K562 (cell line): ENCODE data around the gene CSNK1G2. TPM values are rescaled to one million over a fixed set of nuclear protein-coding genes. Genes with fewer than 3 reads are reported as not detected.

Source experiments
- ATAC-seq: fragments of 200-7000 bp; cut with Tn5 transposase; 3 replicates; pipeline ENCODE4 v1.9.1; 2020; ENCODE audit warnings: moderate library complexity
- BruUV-seq: library from RNA; stranded (reverse); fragments of 400-500 nt; replicated peaks from 2 replicates; lab custom pipeline; 2021; lab: Mats Ljungman, UMichigan
- CTCF ChIA-PET: fragments of 300-600 bp; formaldehyde crosslinking; extraction: SDS; loops from one replicate; lab custom pipeline; 2021; ENCODE audit warnings: low intra/inter-chr PET ratio; lab: Yijun Ruan, JAX
- POLR2A ChIA-PET: fragments of 300-600, 350-650 bp; sonication (Branson Sonifier 250); formaldehyde crosslinking; extraction: SDS; loops from one replicate; lab custom pipeline; 2021; ENCODE audit warnings: antibody characterized with exemption, inconsistent platforms; lab: Yijun Ruan, JAX
- DNase-seq, 4 experiments: peaks; one replicate each; pipeline versions ENCODE4 v3.0.0 to v3.0.0-alpha.2; 2011 to 2018; ENCODE audit warnings: low spot score in 3 of 4, mixed read lengths in 3 of 4; ENCODE audit errors: extremely low read depth in 1 of 4
- FAIRE-seq: peaks from 2 replicates; lab custom pipeline; 2011; peaks lifted over from hg19 to GRCh38; lab: Jason Lieb, UNC
- H2AFZ ChIP-seq: 2 replicates; pipeline ENCODE4 v1.6.0; 2011; ENCODE audit warnings: low read depth, low read length, control low read depth, inconsistent platforms
- H3K27ac ChIP-seq: fragments of 200-600 bp; 3 replicates; pipeline ENCODE4 v1.8.0; 2011; ENCODE audit warnings: low read depth, mild to moderate bottlenecking, control low read depth, inconsistent platforms, low read length, moderate library complexity, mixed read lengths; ENCODE audit errors: extremely low read depth
- H3K27me3 ChIP-seq, 2 experiments: fragments of 300-600 bp in 1 of 2; 2 replicates in 1 of 2; 3 replicates in 1 of 2; pipeline versions ENCODE4 v1.6.0 to v1.8.0; 2011; ENCODE audit warnings: inconsistent platforms in 2 of 2, low read length in 2 of 2, mild to moderate bottlenecking in 1 of 2, mixed read lengths in 1 of 2, moderate library complexity in 1 of 2; ENCODE audit not compliant: control insufficient read depth in 2 of 2, insufficient read depth in 2 of 2
- H3K36me3 ChIP-seq: fragments of 300-600 bp; 3 replicates; pipeline ENCODE4 v1.8.0; 2011; ENCODE audit warnings: mild to moderate bottlenecking, low read length, inconsistent platforms; ENCODE audit not compliant: control insufficient read depth, insufficient read depth
- H3K4me1 ChIP-seq, 2 experiments: fragments of 200-600 bp in 1 of 2; replicated peaks in 1 of 2; 2 replicates in 1 of 2; 3 replicates in 1 of 2; pipeline versions ENCODE4 v1.5.1 to v1.8.0; 2011; ENCODE audit warnings: inconsistent platforms in 2 of 2, low read length in 2 of 2, mild to moderate bottlenecking in 1 of 2, mixed read lengths in 1 of 2, moderate library complexity in 1 of 2; ENCODE audit not compliant: control insufficient read depth in 2 of 2, insufficient read depth in 2 of 2
- H3K4me2 ChIP-seq: 2 replicates; pipeline ENCODE4 v1.6.1; 2011; ENCODE audit warnings: low read length, control low read depth, inconsistent platforms, mixed read lengths; ENCODE audit not compliant: insufficient read depth
- H3K4me3 ChIP-seq: fragments of 200-600 bp; sonication (generic), shearing (Covaris generic); 2 replicates; pipeline ENCODE4 v1.5.1; 2016; ENCODE audit warnings: control low read depth, inconsistent platforms
- H3K79me2 ChIP-seq: fragments of 200-600 bp; 3 replicates; pipeline ENCODE4 v1.8.0; 2011; ENCODE audit warnings: low read length, inconsistent platforms; ENCODE audit not compliant: control insufficient read depth, insufficient read depth
- H3K9ac ChIP-seq, 2 experiments: 2 replicates each; pipeline versions ENCODE4 v1.6.0 to v1.6.1; 2011; ENCODE audit warnings: low read depth in 2 of 2, low read length in 2 of 2, control low read depth in 1 of 2, inconsistent platforms in 1 of 2, mild to moderate bottlenecking in 1 of 2, mixed read lengths in 1 of 2; ENCODE audit not compliant: insufficient read depth in 1 of 2
- H3K9me1 ChIP-seq: one replicate; pipeline ENCODE4 v1.6.0; 2011; ENCODE audit warnings: inconsistent platforms, mild to moderate bottlenecking, low read length, moderate library complexity; ENCODE audit not compliant: control insufficient read depth, insufficient read depth
- H3K9me3 ChIP-seq: replicated peaks from 2 replicates; pipeline ENCODE4 v1.5.1; 2011; ENCODE audit warnings: low read depth, low read length, inconsistent platforms; ENCODE audit not compliant: control insufficient read depth, insufficient read depth
- H4K20me1 ChIP-seq: replicated peaks from 2 replicates; pipeline ENCODE4 v1.6.1; 2011; ENCODE audit warnings: low read length, inconsistent platforms, mixed read lengths; ENCODE audit not compliant: control insufficient read depth, insufficient read depth
- FOXA3 ChIP-seq, 2 experiments: fragments of 450-650 bp in 1 of 2; sonication (generic) in 1 of 2; formaldehyde crosslinking; IDR thresholded peaks in 1 of 2; conservative IDR thresholded peaks in 1 of 2; 2 replicates each; pipeline versions ENCODE4 v1.4.0 to v1.8.0; 2020 to 2022; ENCODE audit warnings: mild to moderate bottlenecking in 2 of 2, missing genetic modification reagents in 1 of 2
- HMGN3 ChIP-seq: IDR thresholded peaks from 2 replicates; pipeline ENCODE4 v1.6.1; 2011; ENCODE audit warnings: borderline replicate concordance, low read depth, mild to moderate bottlenecking, mixed read lengths, low read length; ENCODE audit not compliant: insufficient read length; ENCODE audit errors: extremely low read depth
- MAX ChIP-seq: sonication (generic); formaldehyde crosslinking; IDR thresholded peaks from 2 replicates; pipeline ENCODE4 v1.9.0; 2022; ENCODE audit warnings: mild to moderate bottlenecking, missing genetic modification reagents
- MCM5 ChIP-seq: fragments of 450-650 bp; IDR thresholded peaks from 2 replicates; pipeline ENCODE4 v1.6.1; 2016; ENCODE audit warnings: low read depth
- POLR2G ChIP-seq: fragments of 200-400 bp; formaldehyde crosslinking; IDR thresholded peaks from 2 replicates; pipeline ENCODE4 v1.6.1; 2017; ENCODE audit warnings: low read depth, mild to moderate bottlenecking, antibody characterized with exemption, low read length, moderate library complexity
- PTTG1 ChIP-seq: fragments of 450-650 bp; IDR thresholded peaks from 2 replicates; pipeline ENCODE4 v1.6.1; 2016; ENCODE audit warnings: low read depth, mild to moderate bottlenecking, missing genetic modification characterization, missing compliant biosample characterization
- ZZZ3 ChIP-seq: fragments of 450-650 bp; IDR thresholded peaks from 2 replicates; pipeline ENCODE4 v1.6.1; 2016; ENCODE audit warnings: antibody characterized with exemption, mild to moderate bottlenecking, moderate library complexity
- WGBS: fragments of 100-300 bp; shearing (Covaris generic); methylation state at CpG from one replicate; pipeline ENCODE4 v1.1.6; 2016; ENCODE audit warnings: low coverage, mixed read lengths; ENCODE audit not compliant: insufficient coverage; ENCODE audit errors: missing lambda C conversion rate; 5-methylcytosine and 5-hydroxymethylcytosine counted together
- in situ Hi-C: fragments of 300-500 bp; cut with MboI; formaldehyde crosslinking; loops from 4 replicates; pipeline ENCODE4 v1.15.0; 2018; ENCODE audit warnings: inconsistent platforms, mixed read lengths
- intact Hi-C: fragments of 100-400 bp; cut with micrococcal nuclease; formaldehyde crosslinking; loops from 2 replicates; pipeline ENCODE4 v1.14.2; 2022
- polyA plus RNA-seq, 8 experiments: library from polyadenylated mRNA; depleted of rRNA in 4 of 8; stranded (reverse) in 5 of 8; unstranded in 3 of 8; fragments of >200 nt; fragmentation: Nextera tagmentation in 2 of 8; fragmentation: Illumina TruSeq in 1 of 8; extraction: Ambion mirVana in 2 of 8; extraction: Trizol in 1 of 8; gene quantifications; 2 replicates each; pipeline versions ENCODE4 v1.2.1 to v1.2.3, GENCODE V29; 2011 to 2014; ENCODE audit warnings: inconsistent platforms in 1 of 8, missing spikeins in 1 of 8
- total RNA-seq, 7 experiments: library from RNA; depleted of rRNA in 6 of 7; stranded (reverse); fragments of >200 nt in 6 of 7; fragmentation: Illumina TruSeq in 2 of 7; extraction: Trizol in 2 of 7; gene quantifications; 2 replicates each; pipeline versions ENCODE4 v1.2.1 to v1.2.3, GENCODE V29; 2011 to 2021; ENCODE audit warnings: low replicate concordance in 1 of 7
- TF ChIP-seq, protein P1 (sequence below), 2 experiments: IDR thresholded peaks in 1 of 2; conservative IDR thresholded peaks in 1 of 2; 2 replicates each; pipeline ENCODE4 v1.6.1; 2016; ENCODE audit warnings: low read depth in 2 of 2, mild to moderate bottlenecking in 1 of 2, missing compliant biosample characterization in 1 of 2, missing genetic modification characterization in 1 of 2, moderate library complexity in 1 of 2

The CSNK1G2 gene
- total and polyA plus RNA-seq, 9 of the 15 experiments (the other 6 are each of a cell fraction or from before 2014, with no cell fraction given), result 0.48 to 119 (median 49.5) TPM

GRCh38 chr19:1989513-1990229 lies 48.7 kb downstream of the CSNK1G2 start:
- H2AFZ ChIP-seq, result no peak overlapping the region
- no peaks in the 10 kb centered on the region for H3K9me1 ChIP-seq
- no peak overlapping the region; a peak in 1 of 4 replicates for H3K9ac ChIP-seq
- ATAC-seq (no peak), DNase-seq (no peak), FAIRE-seq (no peak)
- H3K27ac ChIP-seq, result no peak overlapping the region
- peaks cover 26% of the 10 kb centered on the region; the same call in 1 of the 3 replicates for H3K36me3 ChIP-seq
- H4K20me1 ChIP-seq, result no peaks in the 10 kb centered on the region; the same call in 1 of the 2 replicates
- WGBS, result 93% methylated on average over 29 of the region's 40 CpGs
- BruUV-seq, result no TSS peak
- H3K9me3 ChIP-seq, result no peaks in the 10 kb centered on the region
- no peak overlapping the region for H3K4me2 ChIP-seq
- peaks cover 0 to 59% of the 10 kb centered on the region in 2 experiments; a peak in 3 of 5 replicates for H3K4me1 ChIP-seq
- H3K4me3 ChIP-seq, result no peak overlapping the region
- no peaks in the 10 kb centered on the region for H3K27me3 ChIP-seq
- TF ChIP-seq POLR2G (peak; percentile 72), PTTG1 (tag) (no peak), MAX (CRISPR knock-in tag) (0 out of 2 replicates have a peak, but pooled peaks have one; percentile 20), FOXA3 (CRISPR knock-in tag; conservative IDR thresholded peaks at IDR 0.05 in 1 of 2, IDR thresholded peaks at IDR 0.05 in 1 of 2) (no peak), MCM5 (no peak), ZZZ3 (no peak), HMGN3 (peak; percentile 34)
- TF ChIP-seq, protein P1, sequence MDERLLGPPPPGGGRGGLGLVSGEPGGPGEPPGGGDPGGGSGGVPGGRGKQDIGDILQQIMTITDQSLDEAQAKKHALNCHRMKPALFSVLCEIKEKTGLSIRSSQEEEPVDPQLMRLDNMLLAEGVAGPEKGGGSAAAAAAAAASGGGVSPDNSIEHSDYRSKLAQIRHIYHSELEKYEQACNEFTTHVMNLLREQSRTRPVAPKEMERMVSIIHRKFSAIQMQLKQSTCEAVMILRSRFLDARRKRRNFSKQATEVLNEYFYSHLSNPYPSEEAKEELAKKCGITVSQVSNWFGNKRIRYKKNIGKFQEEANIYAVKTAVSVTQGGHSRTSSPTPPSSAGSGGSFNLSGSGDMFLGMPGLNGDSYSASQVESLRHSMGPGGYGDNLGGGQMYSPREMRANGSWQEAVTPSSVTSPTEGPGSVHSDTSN (CRISPR knock-in tag; IDR thresholded peaks at IDR 0.05; ENCODE audit: low read depth), result no peak
- TF ChIP-seq, protein P1 (tag; conservative IDR thresholded peaks at IDR 0.05; ENCODE audit: low read depth), result no peak
- ChIA-PET POLR2A (interaction anchor here (0.8 kb wide), 1 partner anchor 123 kb away, joined by 3 read pairs; no protein-coding TSS in a partner anchor), CTCF (no interaction called here)
- intact Hi-C loops, result no loop called here
- H3K79me2 ChIP-seq, result no peaks in the 10 kb centered on the region
- in situ Hi-C loops, result no loop called here
